ENCODE measurements around the gene ART3. TPM values are rescaled to one million over a fixed set of nuclear protein-coding genes. Genes with fewer than 3 reads are reported as not detected.

ART3 gene
- total RNA-seq, 2 experiments from 2014 or later = not detected

GRCh38 chr4:76053730-76054129 lies 20.8 kb upstream of the ART3 start:
- Histone ChIP-seq H3K9me2 (ENCODE audit: insufficient read depth, low read length) (no peaks in the 10 kb centered on the region), H3K27ac (ENCODE audit: low read depth, low read length, poor library complexity, severe bottlenecking) (no peak overlapping the region), H3K4me3 (ENCODE audit: low read depth, low read length, poor library complexity, severe bottlenecking) (no peak overlapping the region), H3K36me3 (ENCODE audit: insufficient read depth, low read length) (no peaks in the 10 kb centered on the region), H3K4me2 (ENCODE audit: low read length) (no peak overlapping the region), H2AFZ (ENCODE audit: low read length) (no peak overlapping the region), H3K79me2 (ENCODE audit: insufficient read depth, low read depth, low read length) (no peaks in the 10 kb centered on the region), H4K20me1 (ENCODE audit: insufficient read depth, low read length) (no peaks in the 10 kb centered on the region), H3K4me1 (ENCODE audit: insufficient read depth, low read length, poor library complexity, severe bottlenecking) (no peaks in the 10 kb centered on the region), H3K9me3 (ENCODE audit: low read length) (no peaks in the 10 kb centered on the region)
- ChIA-PET POLR2A (interaction anchor here (0.6 kb wide), 2 partner anchors 106 to 450 kb away, joined by 3 read pairs; no protein-coding TSS in a partner anchor), CTCF (ENCODE audit: unreplicated experiment) (no interaction called here)
- DNase-seq (ENCODE audit: low spot score) = no peak
- BruUV-seq (replicated peaks) = no TSS peak
- TF ChIP-seq CTCF (conservative IDR thresholded peaks at IDR 0.05; ENCODE audit: low read length) (no peak), EZH2phosphoT487 (IDR thresholded peaks at IDR 0.05; ENCODE audit: borderline replicate concordance, low read depth, low read length) (no peak)
- intact Hi-C loops (cut with micrococcal nuclease; ENCODE audit: unreplicated experiment) = no loop called here

GRCh38 chr4:76055016-76055415 lies 19.5 kb upstream of the ART3 start:
- Histone ChIP-seq H3K4me3 (ENCODE audit: low read depth, low read length, poor library complexity, severe bottlenecking) (no peak overlapping the region), H3K9me3 (ENCODE audit: low read length) (no peaks in the 10 kb centered on the region), H2AFZ (ENCODE audit: low read length) (no peak overlapping the region; the same call in 1 of the 2 replicates), H3K79me2 (ENCODE audit: insufficient read depth, low read depth, low read length) (no peaks in the 10 kb centered on the region), H3K4me1 (ENCODE audit: insufficient read depth, low read length, poor library complexity, severe bottlenecking) (no peaks in the 10 kb centered on the region), H3K4me2 (ENCODE audit: low read length) (no peak overlapping the region), H3K36me3 (ENCODE audit: insufficient read depth, low read length) (no peaks in the 10 kb centered on the region), H3K27ac (ENCODE audit: low read depth, low read length, poor library complexity, severe bottlenecking) (no peak overlapping the region), H3K9me2 (ENCODE audit: insufficient read depth, low read length) (no peaks in the 10 kb centered on the region), H4K20me1 (ENCODE audit: insufficient read depth, low read length) (no peaks in the 10 kb centered on the region)
- no peak for TF ChIP-seq CTCF (conservative IDR thresholded peaks at IDR 0.05; ENCODE audit: low read length)
- no peak for TF ChIP-seq EZH2phosphoT487 (IDR thresholded peaks at IDR 0.05; ENCODE audit: borderline replicate concordance, low read depth, low read length)
- DNase-seq (ENCODE audit: low spot score) = peak; percentile 6
- CTCF ChIA-PET (ENCODE audit: unreplicated experiment) = no interaction called here
- intact Hi-C loops (cut with micrococcal nuclease; ENCODE audit: unreplicated experiment) = no loop called here
- POLR2A ChIA-PET = interaction anchor here (0.6 to 0.8 kb wide), 3 partner anchors 18 to 153 kb away, joined by 3 to 4 read pairs (median 4); partner anchors contain the start of gene CXCL11
- no TSS peak for BruUV-seq (replicated peaks)

GRCh38 chr4:76055421-76055820 lies 19.1 kb upstream of the ART3 start:
- no peak for DNase-seq (ENCODE audit: low spot score)
- H3K4me2 ChIP-seq (ENCODE audit: low read length) = no peak overlapping the region
- no peaks in the 10 kb centered on the region for H3K9me3 ChIP-seq (ENCODE audit: low read length)
- ChIA-PET CTCF (ENCODE audit: unreplicated experiment) (no interaction called here), POLR2A (interaction anchor here (0.6 kb wide), 1 partner anchor 18 kb away, joined by 4 read pairs; no protein-coding TSS in a partner anchor)
- H3K36me3 ChIP-seq (ENCODE audit: insufficient read depth, low read length) = no peaks in the 10 kb centered on the region
- H3K27ac ChIP-seq (ENCODE audit: low read depth, low read length, poor library complexity, severe bottlenecking) = no peak overlapping the region
- no peaks in the 10 kb centered on the region for H3K4me1 ChIP-seq (ENCODE audit: insufficient read depth, low read length, poor library complexity, severe bottlenecking)
- H2AFZ ChIP-seq (ENCODE audit: low read length) = no peak overlapping the region; the same call in 1 of the 2 replicates
- H3K79me2 ChIP-seq (ENCODE audit: insufficient read depth, low read depth, low read length) = no peaks in the 10 kb centered on the region
- no peak overlapping the region for H3K4me3 ChIP-seq (ENCODE audit: low read depth, low read length, poor library complexity, severe bottlenecking)
- H4K20me1 ChIP-seq (ENCODE audit: insufficient read depth, low read length) = no peaks in the 10 kb centered on the region
- intact Hi-C loops (cut with micrococcal nuclease; ENCODE audit: unreplicated experiment) = no loop called here
- TF ChIP-seq EZH2phosphoT487 (IDR thresholded peaks at IDR 0.05; ENCODE audit: borderline replicate concordance, low read depth, low read length) (no peak), CTCF (conservative IDR thresholded peaks at IDR 0.05; ENCODE audit: low read length) (no peak)
- no TSS peak for BruUV-seq (replicated peaks)
- no peaks in the 10 kb centered on the region for H3K9me2 ChIP-seq (ENCODE audit: insufficient read depth, low read length)

Measured in OCI-LY7 (cell line).